HG02642 (cell line): ENCODE data around the gene CEP95.
"Not testable (repeated sequence)": the region's sequence is repeated elsewhere in the genome, so short reads cannot be mapped to it uniquely, and the experiment has no call there.

Experiments
- ATAC-seq: cut with Tn5 transposase; IDR thresholded peaks from one replicate; pipeline ENCODE4 v1.9.1; 2021; ENCODE audit warnings: mild to moderate bottlenecking; ENCODE audit not compliant: unreplicated experiment, poor library complexity

The CEP95 gene

DNA sequence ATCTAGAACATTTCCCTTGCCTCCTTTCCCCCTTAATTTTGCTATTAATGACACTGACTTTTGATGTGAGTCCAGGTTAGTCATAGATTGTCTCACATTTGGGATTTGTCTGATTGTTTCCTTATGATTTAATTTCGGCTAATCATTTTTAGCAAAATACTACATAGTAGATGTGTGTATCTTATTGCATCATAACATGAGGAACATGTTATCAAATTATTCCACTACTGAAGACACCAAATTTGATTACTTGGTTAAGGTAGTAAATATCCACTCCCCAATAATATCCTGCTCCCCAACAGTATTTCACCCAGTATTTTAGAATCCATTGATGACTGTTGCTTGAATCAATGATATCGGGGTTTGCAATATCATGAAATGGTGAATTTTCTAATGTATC, 12.7 kb upstream of the CEP95 start:
- ATAC-seq = no peak

DNA sequence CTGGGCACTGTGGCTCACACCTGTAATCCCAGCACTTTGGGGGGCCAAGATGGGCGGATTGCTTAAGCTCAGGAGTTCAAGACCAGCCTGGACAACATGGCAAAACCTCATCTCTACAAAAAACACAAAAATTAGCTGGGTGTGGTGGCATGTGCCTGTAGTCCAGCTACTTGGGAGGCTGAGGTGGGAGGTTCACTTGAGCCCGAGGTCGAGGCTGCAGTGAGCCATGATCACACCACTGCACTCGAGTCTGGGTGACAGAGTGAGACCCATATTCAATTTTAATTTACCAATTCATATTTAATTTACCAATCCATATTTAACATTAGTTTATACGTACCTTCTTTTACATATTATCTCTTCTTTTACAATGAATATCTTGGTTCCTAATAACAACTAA, 11.5 kb upstream of the CEP95 start:
- not testable (repeated sequence) for ATAC-seq

DNA sequence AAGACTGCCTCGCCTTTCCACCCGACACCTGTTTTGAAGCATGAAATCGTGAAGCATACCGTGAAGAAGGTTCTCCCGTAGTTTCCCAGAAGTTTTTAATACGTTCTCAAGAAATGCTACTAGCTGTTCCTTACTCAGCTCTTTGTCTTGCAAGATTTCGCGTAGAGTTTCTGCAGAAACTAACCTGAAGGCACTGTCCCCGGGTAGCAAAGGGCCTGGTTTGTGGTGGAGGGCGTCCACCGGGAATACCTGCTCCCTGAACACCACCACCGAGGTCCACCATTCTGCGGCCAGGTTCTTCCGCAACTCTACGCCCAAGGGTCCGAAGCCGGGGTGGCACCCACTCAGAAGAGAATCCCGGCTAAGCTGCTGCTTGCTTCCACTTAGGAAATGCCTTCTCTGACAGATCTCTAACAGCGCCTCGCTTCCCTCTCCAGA, 10.4 kb upstream of the CEP95 start:
- no peak for ATAC-seq

DNA sequence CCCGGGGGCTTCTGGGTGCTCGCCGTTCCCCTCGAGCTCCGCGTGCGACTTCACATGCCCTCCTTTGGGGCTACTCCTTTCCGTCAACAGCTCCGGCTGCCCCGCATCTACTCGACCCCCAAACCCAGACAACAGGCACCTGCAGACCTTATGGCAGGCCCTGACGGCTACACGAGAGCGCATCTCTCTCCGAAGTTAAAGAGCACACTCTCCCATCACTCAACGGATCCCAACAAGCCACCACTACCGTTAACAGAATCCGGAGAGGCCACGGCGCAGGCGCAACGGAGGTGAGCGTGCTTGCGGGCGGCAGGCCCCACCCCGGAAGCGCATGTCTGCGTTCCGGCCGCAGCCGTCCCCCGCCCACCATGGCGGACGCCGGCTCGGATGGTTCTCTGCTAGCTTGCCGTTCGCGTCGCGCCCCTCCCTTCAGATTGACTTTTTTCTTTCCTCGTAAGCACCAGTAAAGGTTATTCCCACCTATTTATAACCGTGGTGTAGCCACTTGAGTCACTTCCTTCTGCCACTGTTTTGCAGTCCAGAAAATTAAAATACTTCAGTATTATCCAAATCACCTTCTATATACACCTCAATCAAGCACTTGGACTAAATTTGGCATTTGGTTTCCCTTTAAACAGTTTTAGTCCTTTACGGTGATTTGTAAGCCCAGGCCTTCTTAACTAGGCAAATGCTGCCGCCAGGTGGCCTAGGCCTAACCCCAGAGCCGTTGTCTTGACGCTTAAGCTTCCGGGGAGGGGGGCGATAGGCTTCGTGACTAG, 9.8 kb upstream of the CEP95 start, which contains the start of gene POLG2:
TSS of gene POLG2 (minus strand) at position 269 of the 779 bp plus-strand sequence. CDS start at position 183, 86 bp downstream.
- peak; percentile 88 for ATAC-seq

DNA sequence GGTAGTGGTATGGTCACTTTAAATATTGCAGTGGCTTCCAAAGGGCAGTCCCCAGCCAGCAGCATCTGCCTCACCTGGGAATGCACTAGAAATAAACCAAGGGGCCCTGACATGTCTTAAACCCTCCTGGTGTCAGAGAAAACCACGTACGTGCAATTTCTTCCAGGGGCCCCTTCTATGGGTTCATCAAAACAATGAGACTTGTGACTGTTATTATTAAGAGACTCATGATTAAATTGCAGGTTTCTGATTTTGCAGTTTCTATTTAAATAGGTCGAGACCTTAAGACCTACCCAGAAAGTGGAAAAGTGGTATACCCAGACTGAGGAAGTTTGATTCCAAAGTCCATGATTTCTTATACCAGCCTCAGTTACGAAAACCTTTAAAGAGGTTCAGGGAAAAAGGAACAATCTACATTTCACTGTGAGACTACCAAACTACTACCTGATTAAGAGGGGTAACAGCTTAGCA, 9.2 kb upstream of the CEP95 start:
- ATAC-seq = no peak

DNA sequence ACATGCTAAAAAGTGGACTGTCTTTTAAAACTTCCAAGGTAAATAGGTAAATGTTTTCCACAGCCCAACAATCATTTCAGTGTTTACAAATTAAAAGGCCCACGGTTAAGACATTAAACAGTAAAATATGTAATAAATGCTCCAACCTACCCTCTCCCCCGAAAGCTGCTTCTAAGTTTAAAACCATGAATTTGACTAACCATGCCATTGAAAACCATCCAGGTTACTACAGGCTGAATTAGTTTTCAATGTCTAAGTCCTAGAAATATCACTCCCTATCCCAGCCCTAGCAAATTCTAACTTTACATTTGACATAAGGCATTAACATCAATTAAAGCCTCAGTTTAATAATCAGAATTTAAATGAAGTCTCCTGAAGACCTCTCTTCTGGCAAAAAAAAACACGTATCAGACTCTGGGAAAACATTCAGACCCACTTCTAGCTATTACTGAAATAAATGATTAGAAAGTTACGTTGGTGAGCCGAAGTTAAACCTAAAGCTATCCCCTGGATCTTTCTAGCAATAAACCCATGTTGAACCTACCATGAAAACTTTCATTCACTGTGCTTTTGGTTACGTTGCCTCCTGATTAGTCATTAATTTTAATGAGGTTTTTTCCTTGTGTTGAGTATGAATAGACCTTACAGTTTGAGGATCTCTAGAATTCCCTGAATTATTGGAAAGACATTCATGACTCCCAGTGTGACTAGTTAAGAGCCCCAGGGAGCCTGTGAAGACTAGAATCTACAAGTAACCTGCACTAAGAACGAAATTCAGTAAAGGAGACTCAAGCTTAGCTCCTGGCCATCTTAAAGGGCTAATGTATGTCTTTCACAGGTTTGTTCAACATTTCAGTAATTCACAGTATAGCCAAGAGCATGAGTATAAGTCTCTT, 8.2 kb upstream of the CEP95 start:
- ATAC-seq = no peak

DNA sequence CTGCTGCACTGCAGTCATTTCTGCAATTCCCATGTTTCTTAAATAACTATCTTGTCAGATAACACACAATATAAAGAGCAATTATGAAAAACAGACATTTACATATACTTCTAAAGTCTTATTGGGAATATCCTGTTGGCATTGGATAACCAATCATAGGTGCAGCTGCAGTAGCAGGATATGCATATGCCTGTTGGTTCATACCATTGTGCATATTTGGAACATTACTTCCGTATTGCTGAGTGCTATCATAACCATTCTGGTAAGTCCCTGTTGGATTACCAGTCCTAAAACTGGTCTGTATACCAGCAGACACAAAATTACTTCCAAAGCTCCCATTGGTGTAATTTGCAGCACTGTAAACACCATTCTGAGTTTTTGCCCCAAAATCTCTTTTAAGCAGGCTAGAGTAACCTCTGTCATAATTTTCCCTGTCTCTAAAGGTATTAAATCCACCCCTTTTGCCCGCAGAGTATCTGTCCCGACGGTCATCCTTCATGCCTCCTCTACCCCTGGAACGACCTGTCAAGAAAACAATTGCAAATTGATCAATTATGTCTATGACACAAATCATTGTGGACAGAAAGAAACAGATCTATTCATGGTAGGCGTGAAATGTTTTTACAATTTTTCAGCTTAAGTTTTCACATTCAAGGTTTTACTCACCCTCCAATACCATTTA, 6.8 kb upstream of the CEP95 start:
- ATAC-seq = no peak

DNA sequence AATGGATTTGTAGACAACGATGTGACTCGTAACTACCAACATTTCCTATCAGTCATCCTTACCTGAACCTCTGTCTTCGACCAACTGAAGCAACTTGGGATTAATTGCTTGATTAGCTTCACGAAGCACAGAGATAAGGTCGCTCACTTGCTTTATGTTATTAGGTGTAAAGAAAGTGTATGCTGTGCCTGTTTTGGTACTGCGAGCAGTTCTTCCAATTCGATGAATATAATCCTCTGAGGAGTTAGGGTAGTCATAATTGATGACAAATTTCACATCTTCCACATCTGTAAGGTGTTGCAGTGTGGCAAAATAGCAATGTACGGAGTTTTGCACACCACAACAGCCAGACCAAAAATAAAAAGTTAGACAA, 6.3 kb upstream of the CEP95 start:
- ATAC-seq = no peak

DNA sequence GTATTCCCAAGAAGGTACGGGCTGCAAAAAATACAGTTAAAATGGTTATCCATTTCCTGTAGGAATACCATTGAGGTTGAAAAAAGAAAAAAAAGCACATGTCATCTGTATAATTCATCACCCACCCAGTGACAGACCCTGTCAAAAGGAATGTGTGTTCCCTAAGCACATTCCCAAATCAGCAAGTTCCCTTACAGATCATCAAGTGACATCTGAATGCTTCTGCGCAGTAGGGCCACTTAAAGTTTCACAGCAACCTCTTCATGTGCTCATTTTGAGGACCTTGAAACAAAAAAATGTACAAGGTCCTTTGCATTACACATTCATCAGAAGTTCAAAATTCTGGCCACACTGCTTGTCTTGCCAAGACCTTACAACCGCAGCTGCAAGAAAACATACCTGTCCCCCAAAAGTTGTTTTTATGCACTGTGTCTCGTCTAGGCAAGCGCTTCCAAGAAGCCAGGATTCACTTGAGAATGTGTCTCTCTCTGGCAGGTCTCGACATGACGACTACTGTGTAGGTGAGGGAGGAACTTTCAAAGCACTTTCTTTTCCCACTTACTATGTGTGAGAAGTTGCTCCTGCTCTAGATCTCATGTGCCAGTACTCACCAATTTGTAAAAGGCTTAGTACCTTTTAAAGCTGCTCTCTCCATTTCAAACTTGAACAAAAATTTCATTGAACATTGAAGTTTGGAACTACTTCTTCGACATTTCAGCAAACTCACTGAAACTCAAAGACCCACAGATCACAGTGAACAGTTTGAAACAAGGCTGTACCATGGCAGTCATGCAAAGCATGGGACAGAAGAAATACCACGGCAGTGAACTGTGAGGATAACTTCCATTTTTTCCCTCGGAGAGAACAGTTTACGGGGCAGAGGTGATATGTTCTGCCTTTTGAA, 5.7 kb upstream of the CEP95 start:
- no peak for ATAC-seq

DNA sequence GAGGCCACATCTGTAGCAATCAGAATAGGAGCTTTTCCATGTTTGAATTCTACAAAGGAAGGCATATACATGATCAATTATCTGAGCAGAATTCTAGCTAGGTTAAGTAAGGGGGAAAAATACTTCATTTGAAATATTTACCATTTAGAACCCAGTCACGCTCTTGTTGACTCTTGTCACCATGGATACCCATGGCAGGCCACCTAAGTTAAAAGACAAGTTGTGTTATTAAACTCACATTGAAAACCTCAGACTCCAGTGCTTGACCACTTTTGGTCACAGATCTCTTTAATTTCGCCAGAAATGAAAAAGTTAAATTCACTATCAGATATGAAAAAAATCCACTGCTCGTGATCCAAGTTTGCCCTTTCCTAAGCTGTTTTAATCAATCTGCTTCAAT, 4.8 kb upstream of the CEP95 start:
- no peak for ATAC-seq

DNA sequence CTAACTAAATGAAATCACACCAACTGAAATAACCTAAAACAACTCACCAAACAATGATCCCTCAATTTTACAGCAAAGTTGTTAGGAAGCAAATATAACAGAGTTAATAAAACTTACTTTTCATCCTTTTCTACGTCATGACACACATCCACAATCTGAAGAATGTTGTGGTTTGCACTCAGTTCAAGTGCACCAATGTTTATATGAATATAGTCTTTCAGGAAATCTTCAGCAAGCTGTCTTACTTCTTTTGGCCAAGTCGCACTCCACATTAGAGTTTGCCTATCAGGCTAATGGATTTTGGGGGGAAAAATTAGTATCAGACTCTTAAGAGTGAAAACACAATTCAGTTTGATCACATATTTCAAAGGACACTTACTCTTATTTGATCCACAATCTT, 4.0 kb upstream of the CEP95 start:
- ATAC-seq = no peak

DNA sequence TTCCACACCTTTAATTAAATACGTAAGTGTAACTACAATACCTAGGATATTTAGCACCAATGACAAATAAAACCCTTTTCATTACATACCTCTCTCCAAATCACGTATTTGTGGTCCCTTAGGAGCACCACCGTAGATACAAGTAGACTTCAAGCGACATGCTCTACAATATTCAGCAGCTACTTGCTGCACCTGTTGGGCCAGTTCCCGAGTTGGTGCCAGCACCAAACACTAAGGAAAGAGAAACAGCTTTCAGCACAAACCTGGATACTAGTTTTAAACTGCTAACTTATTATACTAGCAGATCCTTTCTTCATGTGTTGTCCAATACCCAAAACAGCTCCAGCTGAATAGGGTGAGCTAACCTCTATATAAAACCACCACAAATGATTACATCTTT, 3.4 kb upstream of the CEP95 start:
- ATAC-seq = no peak

DNA sequence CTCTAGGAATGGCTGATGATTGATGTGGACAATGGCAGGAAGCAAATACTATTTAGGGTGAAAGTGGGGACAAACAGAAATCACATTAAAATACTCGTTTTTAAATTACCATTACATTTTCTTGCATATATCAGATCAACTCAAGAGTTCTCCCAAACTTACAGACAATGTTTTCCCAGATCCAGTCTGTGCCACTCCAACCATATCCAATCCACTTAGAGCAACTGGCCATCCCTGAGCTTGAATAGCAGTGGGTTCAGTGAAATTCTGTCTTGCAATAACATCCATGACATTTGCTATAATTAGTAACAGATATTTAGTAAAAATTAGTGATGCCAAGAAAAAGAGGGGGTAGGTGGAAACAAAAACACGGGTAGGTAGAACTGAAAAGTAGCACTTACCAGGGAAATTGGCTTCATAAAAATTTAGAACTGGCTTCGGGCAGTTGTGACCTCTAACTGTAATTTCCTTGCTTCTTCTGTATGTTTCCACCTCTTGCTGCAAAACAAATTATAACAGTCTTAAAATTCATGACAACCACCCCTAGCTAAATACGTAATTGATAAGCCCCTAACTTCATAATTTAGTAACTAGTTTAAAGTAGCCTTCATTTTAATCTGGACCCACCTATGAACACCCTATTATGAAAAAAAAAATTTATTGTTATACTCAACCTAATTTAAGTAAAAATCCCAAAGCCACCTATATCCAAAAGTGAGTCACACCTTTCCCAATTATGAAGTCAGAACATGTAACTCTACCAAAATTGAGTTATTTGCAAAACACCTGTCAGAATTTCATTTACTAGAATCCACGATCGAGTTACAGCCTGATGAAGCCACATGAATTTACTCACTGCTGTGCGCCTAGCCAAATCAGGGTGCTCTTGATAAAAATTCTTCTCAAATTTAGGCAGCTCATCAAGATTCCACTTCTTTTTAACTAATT, 2.7 kb upstream of the CEP95 start:
- ATAC-seq = no peak

DNA sequence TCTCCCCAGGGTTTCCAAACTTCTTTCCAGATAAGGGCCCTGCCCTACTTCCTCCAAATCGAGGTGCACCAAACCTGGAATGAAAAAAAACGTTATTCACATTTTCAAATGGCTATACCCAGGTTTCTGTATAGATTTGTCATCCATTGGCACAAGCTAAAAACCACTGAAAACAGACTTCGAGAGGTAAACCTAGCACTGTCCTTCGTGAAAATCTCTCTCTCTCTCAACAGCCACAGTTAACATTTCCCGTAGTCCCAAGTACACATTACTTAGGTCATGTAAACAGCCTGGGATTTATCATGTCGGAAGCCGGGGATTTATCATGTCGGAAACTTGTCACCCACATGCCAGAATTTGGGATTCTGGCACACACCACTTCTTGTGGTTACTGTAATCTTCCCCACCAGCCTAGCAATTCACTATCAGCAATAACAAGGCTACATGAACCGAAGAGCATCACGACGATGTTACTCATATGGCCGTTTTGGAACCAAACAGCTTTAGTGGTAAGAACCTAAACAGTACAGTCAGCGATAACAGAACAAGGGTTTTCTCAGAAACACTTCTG, 1.9 kb upstream of the CEP95 start:
- ATAC-seq = no peak

DNA sequence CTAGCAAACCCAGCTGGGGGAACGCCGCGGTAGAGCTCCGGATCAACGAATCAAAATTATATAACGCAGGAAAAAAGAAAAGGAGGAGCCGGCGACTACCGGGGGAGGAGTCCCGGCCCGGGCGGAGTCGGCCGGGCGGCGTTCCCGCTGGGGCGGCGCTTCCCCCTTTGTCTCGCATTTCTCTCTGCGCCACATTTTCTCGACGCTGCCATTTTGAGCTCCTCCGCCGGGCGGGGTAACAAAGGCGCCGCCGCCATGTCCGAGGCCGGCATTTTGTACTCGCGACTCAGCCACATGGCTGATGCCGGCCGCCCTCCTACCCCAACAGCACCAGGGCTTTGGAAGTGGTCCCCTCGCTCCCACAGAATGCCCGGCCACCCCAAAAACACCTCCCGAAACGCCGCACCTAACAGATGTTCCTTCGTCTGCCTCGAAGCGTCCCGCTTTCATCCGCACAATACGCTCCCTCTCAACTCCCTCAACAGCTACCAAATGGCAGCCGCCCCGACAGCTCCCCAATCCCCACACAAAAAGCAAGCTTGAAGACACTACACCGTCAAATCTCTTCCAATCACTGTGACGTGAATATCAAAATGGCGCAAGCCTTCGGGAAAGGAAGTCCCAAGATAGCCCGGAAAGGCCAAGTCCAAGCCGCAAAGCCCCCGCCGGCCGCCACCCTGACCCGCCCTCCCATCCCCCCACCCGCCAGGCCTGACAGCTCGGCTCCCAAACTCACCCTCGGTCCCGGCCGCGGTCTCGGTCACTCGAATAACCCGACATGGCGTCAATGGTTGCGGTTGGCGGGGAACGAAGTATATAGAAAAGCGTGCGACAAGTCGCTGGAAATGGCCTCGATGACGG, 1.2 kb upstream of the CEP95 start:
- peak; percentile 26 for ATAC-seq

DNA sequence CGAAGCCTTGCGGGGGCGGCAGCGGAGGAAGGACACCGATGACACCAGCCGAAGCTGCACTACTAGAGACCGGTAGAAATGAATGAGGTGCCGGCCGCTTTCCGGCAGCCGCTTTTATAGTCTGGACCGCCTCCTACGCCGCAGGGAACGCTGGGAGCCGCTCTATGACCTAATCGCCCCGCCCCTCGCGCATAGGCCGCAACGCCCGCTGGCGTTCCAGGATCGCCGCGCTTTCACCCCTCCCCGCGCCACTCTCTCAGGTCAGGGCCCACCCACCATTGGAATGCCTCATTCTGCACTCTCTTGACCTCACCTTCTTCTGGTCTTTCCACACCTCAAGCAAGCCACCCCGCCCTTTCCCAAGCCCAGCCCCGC, 589 bp upstream of the CEP95 start, which contains the start of gene DDX5:
TSS of gene DDX5 (minus strand) at position 89 of the 375 bp plus-strand sequence. CDS start 170 bp downstream, outside the sequence.
- ATAC-seq = peak; percentile 64

DNA sequence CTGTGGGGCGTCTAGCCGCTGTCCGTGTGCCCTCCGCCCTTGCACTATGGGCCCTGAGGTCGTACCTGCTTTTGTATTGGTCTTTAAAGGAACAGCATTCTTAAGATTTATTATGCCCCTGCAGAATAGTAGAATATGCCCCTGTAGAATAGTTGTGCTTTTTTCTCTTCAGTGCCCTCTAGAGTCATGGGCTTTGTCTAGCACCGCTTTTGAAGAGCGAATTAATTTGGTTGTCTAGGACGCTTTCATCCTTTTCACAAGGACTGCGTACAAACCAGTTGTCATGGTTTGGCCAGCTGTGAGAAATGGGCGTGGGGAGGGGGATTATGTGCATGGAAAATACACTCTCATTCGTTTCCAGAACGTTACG, 621 bp downstream of the CEP95 start:
- ATAC-seq = peak; percentile 2
